NCI-H1930 (cell line): ENCODE measurements around the gene ENPP3.
"Not testable (repeated sequence)": the region's sequence is repeated elsewhere in the genome, so short reads cannot be mapped to it uniquely, and the experiment has no call there.

Experiments
- DNase-seq, 2 experiments: peaks; one replicate each; lab custom pipeline; 2025; lab: John Stamatoyannopoulos, UW

ENPP3 gene

GRCh38 chr6:131685266-131685780, 48.2 kb downstream of the ENPP3 start:
- no peak for DNase-seq

GRCh38 chr6:131687022-131687421, 49.9 kb downstream of the ENPP3 start:
- no peak for DNase-seq

- DNase-seq: no peak
Measured at GRCh38 chr6:131688286-131688685, 51.2 kb downstream of the ENPP3 start.

- DNase-seq: no peak
Measured at GRCh38 chr6:131692031-131692430, 54.9 kb downstream of the ENPP3 start.

- DNase-seq: no peak
Measured at GRCh38 chr6:131692589-131692988, 55.5 kb downstream of the ENPP3 start.

- no peak for DNase-seq
Measured at GRCh38 chr6:131693384-131693783, 56.3 kb downstream of the ENPP3 start.

- DNase-seq: peak; percentile 25 to 33
Measured at GRCh38 chr6:131694832-131695426, 57.8 kb downstream of the ENPP3 start.

GRCh38 chr6:131696956-131697355, 59.9 kb downstream of the ENPP3 start:
- no peak for DNase-seq

- DNase-seq: not testable (repeated sequence)
Measured at GRCh38 chr6:131700851-131701250, 63.7 kb downstream of the ENPP3 start.

- not testable (repeated sequence) for DNase-seq
Measured at GRCh38 chr6:131703905-131704304, 66.8 kb downstream of the ENPP3 start.

- not testable (repeated sequence) for DNase-seq
Measured at GRCh38 chr6:131710917-131711316, 73.8 kb downstream of the ENPP3 start, which contains the start of gene CTAGE9. CTAGE9 (minus strand) TSS chr6:131711017; CDS start chr6:131711017, 0 bp downstream.

GRCh38 chr6:131715567-131715966, 78.5 kb downstream of the ENPP3 start:
- not testable (repeated sequence) for DNase-seq

- DNase-seq: peak; percentile 9 to 36
Measured at GRCh38 chr6:131717836-131718542, 80.9 kb downstream of the ENPP3 start.

GRCh38 chr6:131721161-131721560, 84.1 kb downstream of the ENPP3 start:
- peak in 1 of 2 experiments; percentile 29 for DNase-seq

- no peak for DNase-seq
Measured at GRCh38 chr6:131724114-131724513, 87.0 kb downstream of the ENPP3 start.

GRCh38 chr6:131727467-131727866, 90.4 kb downstream of the ENPP3 start:
- DNase-seq: no peak

GRCh38 chr6:131727868-131728267, 90.8 kb downstream of the ENPP3 start:
- no peak for DNase-seq

- no peak for DNase-seq
Measured at GRCh38 chr6:131728296-131728939, 91.3 kb downstream of the ENPP3 start.

GRCh38 chr6:131729550-131729949, 92.4 kb downstream of the ENPP3 start:
- DNase-seq: no peak

GRCh38 chr6:131730264-131730663, 93.2 kb downstream of the ENPP3 start:
- no peak for DNase-seq

GRCh38 chr6:131731224-131731623, 94.1 kb downstream of the ENPP3 start:
- DNase-seq: no peak

- DNase-seq: no peak
Measured at GRCh38 chr6:131733376-131734016, 96.4 kb downstream of the ENPP3 start.
